ENCODE measurements around the gene GREB1L.
A peak's percentile ranks its signal among the peaks of the same experiment; 100 is the strongest.

Gene GREB1L

GRCh38 chr18:21398121-21398520 is 156.1 kb downstream of the GREB1L start:
- DNase-seq (ENCODE audit: insufficient read length, low spot score) = no peak
- TF ChIP-seq, protein P1, sequence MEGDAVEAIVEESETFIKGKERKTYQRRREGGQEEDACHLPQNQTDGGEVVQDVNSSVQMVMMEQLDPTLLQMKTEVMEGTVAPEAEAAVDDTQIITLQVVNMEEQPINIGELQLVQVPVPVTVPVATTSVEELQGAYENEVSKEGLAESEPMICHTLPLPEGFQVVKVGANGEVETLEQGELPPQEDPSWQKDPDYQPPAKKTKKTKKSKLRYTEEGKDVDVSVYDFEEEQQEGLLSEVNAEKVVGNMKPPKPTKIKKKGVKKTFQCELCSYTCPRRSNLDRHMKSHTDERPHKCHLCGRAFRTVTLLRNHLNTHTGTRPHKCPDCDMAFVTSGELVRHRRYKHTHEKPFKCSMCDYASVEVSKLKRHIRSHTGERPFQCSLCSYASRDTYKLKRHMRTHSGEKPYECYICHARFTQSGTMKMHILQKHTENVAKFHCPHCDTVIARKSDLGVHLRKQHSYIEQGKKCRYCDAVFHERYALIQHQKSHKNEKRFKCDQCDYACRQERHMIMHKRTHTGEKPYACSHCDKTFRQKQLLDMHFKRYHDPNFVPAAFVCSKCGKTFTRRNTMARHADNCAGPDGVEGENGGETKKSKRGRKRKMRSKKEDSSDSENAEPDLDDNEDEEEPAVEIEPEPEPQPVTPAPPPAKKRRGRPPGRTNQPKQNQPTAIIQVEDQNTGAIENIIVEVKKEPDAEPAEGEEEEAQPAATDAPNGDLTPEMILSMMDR (IDR thresholded peaks at IDR 0.05; ENCODE audit: insufficient read depth, missing control alignments) = no peak
- FAIRE-seq = no peak

DNA sequence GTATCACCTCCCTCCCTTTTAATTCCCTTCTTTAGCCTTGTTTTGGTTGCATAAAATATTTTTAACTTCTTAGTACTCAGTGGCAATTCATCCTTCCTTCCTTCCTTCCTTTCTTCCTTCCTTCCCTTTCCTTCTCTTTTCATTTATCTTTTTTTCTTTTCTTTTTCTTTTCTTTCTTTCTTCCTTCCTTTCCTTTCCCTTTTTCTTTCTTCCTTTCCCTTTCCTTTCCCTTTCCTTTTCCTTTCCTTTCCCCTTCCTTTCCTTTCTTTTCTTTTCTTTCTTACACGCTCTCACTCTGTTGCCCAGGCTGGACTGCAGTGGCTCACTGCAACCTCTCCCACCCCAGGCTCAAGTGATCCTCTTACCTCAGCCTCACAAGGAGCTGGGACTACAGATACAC is 160.2 kb downstream of the GREB1L start:
- TF ChIP-seq, protein P1 (IDR thresholded peaks at IDR 0.05; ENCODE audit: insufficient read depth, missing control alignments) = no peak
- FAIRE-seq (no peak), DNase-seq (ENCODE audit: insufficient read length, low spot score) (no peak)

GRCh38 chr18:21404426-21404825 is 162.4 kb downstream of the GREB1L start:
- TF ChIP-seq, protein P1 (IDR thresholded peaks at IDR 0.05; ENCODE audit: insufficient read depth, missing control alignments) = no peak
- peak; percentile 92 for FAIRE-seq
- DNase-seq (ENCODE audit: insufficient read length, low spot score) = no peak

GRCh38 chr18:21406116-21406515 is 164.1 kb downstream of the GREB1L start:
- no peak for DNase-seq (ENCODE audit: insufficient read length, low spot score)
- TF ChIP-seq, protein P1 (IDR thresholded peaks at IDR 0.05; ENCODE audit: insufficient read depth, missing control alignments) = no peak
- FAIRE-seq = no peak

DNA sequence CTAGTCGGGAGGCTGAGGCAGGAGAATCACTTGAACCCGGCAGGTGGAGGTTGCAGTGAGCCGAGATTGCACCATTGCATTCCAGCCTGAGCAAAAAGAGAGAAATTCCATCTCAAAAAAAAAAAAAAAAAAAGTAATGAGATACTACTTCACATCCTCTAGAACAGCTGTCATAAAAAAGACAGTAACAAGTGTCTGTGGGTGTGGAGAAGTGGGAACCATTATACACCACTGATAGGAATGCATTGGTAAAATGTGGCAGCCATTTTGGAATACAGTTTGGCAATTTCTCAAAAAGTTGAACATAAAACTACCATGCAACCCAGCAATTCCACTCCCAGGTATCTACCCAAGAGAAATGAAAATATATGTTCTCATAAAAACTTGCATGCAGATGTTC is 166.6 kb downstream of the GREB1L start:
- no peak for DNase-seq (ENCODE audit: insufficient read length, low spot score)
- no peak for FAIRE-seq
- TF ChIP-seq, protein P1 (IDR thresholded peaks at IDR 0.05; ENCODE audit: insufficient read depth, missing control alignments) = no peak

- TF ChIP-seq, protein P1 (IDR thresholded peaks at IDR 0.05; ENCODE audit: insufficient read depth, missing control alignments) = no peak
- peak; percentile 72 for FAIRE-seq
- DNase-seq (ENCODE audit: insufficient read length, low spot score) = no peak
Measured at GRCh38 chr18:21433436-21433835, 191.4 kb downstream of the GREB1L start.

DNA sequence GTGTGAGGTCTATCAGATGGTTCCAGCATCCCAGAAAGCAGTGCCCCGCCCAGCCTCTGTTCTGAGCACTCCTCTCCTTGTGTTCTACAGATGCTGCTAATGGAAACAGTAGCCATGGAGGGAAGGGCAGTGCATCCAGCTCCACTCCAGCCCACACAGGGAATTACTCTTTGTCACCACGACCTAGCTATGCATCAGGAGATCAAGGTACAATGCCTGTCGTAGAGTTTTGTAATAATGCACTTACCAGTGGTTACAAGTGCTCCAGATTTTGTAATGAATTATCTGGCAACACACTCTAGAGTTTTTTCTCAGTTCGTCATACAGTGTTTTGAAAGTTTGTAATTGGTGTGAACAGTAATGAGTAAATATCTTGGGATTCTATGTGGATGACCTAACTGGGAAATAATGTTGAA is 197.4 kb downstream of the GREB1L start:
- DNase-seq (ENCODE audit: insufficient read length, low spot score) (no peak), FAIRE-seq (no peak)

More for the DNA sequence above, 197.4 kb downstream of the GREB1L start:
- TF ChIP-seq, protein P1 (IDR thresholded peaks at IDR 0.05; ENCODE audit: insufficient read depth, missing control alignments) = no peak

Data from D721Med (cell line).